Suprapubic skin (tissue), 4 donors: ENCODE data around the gene NF1. TPM values are rescaled to one million over a fixed set of nuclear protein-coding genes. Genes with fewer than 3 reads are reported as not detected.

Experiments
- DNase-seq, 2 donors: peaks; one replicate each; pipeline ENCODE4 v3.0.0-alpha.2; 2019; ENCODE audit warnings: low spot score in 2 of 2
- H3K27ac ChIP-seq: fragments of 200-600 bp; sonication (generic); one replicate; pipeline ENCODE4 v1.5.1; 2019
- H3K27me3 ChIP-seq: fragments of 200-600 bp; sonication (generic); one replicate; pipeline ENCODE4 v1.5.1; 2019
- H3K36me3 ChIP-seq: fragments of 200-600 bp; sonication (generic); one replicate; pipeline ENCODE4 v1.5.1; 2019
- H3K4me1 ChIP-seq: fragments of 200-600 bp; sonication (generic); one replicate; pipeline ENCODE4 v1.5.1; 2019
- H3K4me3 ChIP-seq: fragments of 200-600 bp; sonication (generic); one replicate; pipeline ENCODE4 v1.5.1; 2019; ENCODE audit warnings: mild to moderate bottlenecking
- H3K9me3 ChIP-seq: fragments of 200-600 bp; sonication (generic); one replicate; pipeline ENCODE4 v1.5.1; 2019
- CTCF ChIP-seq, 2 donors: fragments of 200-600 bp in 1 of 2; fragments of 450-650 bp in 1 of 2; sonication (generic) in 1 of 2; IDR thresholded peaks; one replicate each; pipeline ENCODE4 v1.5.1; 2016 to 2019; ENCODE audit warnings: antibody characterized with exemption in 2 of 2, mild to moderate bottlenecking in 1 of 2, moderate library complexity in 1 of 2
- EP300 ChIP-seq: sonication (generic); formaldehyde crosslinking; IDR thresholded peaks from one replicate; pipeline ENCODE4 v1.6.1; 2017; ENCODE audit warnings: antibody characterized with exemption
- POLR2A ChIP-seq, 2 donors: fragments of 450-650 bp; IDR thresholded peaks; one replicate each; pipeline ENCODE4 v1.6.1; 2017; ENCODE audit warnings: antibody characterized with exemption in 2 of 2, mild to moderate bottlenecking in 2 of 2, moderate library complexity in 2 of 2
- POLR2AphosphoS5 ChIP-seq, 3 donors: sonication (generic); formaldehyde crosslinking; IDR thresholded peaks; one replicate each; pipeline ENCODE4 v1.6.1; 2017; ENCODE audit warnings: antibody characterized with exemption in 3 of 3
- WGBS: methylation state at CpG from one replicate; pipeline ENCODE4 v1.1.5; 2018; 5-methylcytosine and 5-hydroxymethylcytosine counted together
- total RNA-seq, 4 donors: library from RNA; depleted of rRNA; stranded (reverse); fragments of >200 nt; gene quantifications; one replicate each; pipeline ENCODE4 v1.1.0, GENCODE V29; 2016

NF1 gene
- total RNA-seq, 4 donors from 2014 or later = 32.3 to 113 (median 45.4) TPM

DNA sequence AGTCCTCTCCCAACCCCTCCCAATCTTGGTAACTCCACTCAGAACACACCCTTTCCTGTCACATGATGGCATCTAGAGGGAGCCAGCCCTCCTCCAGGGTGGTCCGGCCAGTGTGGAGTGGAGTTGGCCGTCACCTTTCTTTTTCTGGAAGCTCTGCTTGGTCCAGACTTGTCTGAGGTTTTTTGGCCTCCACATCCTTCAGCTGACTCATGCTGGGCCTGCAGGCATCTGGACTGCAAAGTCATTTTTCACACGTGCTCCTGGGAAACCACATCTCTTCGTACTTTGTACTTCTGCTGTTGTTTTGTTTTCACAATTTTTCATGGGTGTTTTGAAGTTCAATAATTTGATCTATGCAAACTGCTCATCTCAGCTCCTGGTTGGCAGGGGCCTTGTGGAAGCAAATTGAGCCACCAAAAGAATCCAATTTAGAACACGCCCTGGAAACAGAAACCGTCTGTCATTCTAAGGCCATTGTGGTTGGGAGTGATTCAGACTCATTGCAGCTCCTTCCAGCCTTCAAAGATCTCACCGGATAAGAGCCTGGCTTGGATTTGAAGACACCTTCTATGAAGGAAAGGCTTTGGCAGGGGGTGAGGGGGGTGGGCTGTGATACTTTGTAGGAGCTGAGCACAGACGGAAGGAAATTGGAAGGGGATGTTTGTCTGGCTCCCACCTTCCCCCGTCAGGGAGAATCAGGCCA is 42.4 kb upstream of the NF1 start:
- Histone ChIP-seq H3K27ac (peak overlapping the region; percentile 63), H3K9me3 (no peaks in the 10 kb centered on the region), H3K4me3 (no peak overlapping the region), H3K4me1 (peaks cover 17% of the 10 kb centered on the region), H3K27me3 (no peaks in the 10 kb centered on the region), H3K36me3 (no peaks in the 10 kb centered on the region)
- peak in 1 of 2 donors; percentile 81 for DNase-seq
- TF ChIP-seq EP300 (no peak), POLR2AphosphoS5 (IDR thresholded peaks at IDR 0.05) (peak in 1 of 3 donors; percentile 72)
- 36% methylated on average over 9 of the region's 9 CpGs for WGBS

DNA sequence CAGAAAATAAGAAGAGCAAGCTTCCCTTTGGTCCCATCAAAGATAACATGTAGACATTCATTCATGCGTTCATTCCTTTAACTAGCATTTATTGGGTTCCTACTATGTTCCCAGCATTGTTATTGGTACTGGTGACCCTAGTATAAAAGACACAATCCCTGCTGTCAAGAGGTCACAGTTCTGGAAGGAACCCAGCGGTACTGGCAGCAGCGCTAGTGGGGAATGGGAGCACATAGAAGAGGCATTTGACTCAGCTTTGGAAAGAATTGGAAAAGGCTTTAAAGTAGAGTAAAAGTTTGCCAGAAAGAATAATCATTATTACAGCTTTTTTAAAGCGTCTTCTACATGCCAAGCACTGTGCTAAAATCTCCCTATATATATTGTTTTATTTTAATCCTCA is 41.7 kb upstream of the NF1 start:
- no peak for DNase-seq
- 87% methylated on average over 4 of the region's 4 CpGs for WGBS
- H3K27ac ChIP-seq = no peak overlapping the region

DNA sequence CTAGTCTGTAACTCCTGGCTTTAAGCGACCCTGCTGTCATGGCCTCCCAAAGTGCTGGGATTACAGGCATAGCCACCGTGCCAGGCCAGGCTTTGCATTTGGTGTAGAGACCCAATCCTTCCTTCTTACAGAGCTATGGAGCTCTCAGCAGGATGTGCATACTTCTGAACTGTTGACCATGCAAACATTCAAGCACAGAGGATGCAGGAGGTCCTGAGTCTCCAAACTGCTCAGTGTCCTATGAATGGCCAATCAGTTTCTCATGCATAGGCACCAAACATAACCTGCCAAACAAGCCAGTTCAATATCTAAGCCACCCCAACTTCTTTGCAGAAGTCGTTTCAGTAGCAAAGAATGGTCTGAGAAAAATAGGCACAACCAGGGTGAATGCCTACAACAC is 40.0 kb upstream of the NF1 start:
- no peaks in the 10 kb centered on the region for H3K36me3 ChIP-seq
- 97% methylated on average over 3 of the region's 3 CpGs for WGBS
- no peaks in the 10 kb centered on the region for H3K9me3 ChIP-seq
- H3K27ac ChIP-seq = no peak overlapping the region
- no peak overlapping the region for H3K4me3 ChIP-seq
- TF ChIP-seq CTCF (IDR thresholded peaks at IDR 0.05) = no peak
- TF ChIP-seq POLR2AphosphoS5 (IDR thresholded peaks at IDR 0.05) = no peak
- DNase-seq = no peak
- no peaks in the 10 kb centered on the region for H3K27me3 ChIP-seq
- H3K4me1 ChIP-seq = peaks cover 17% of the 10 kb centered on the region

More for the DNA sequence above, 41.7 kb upstream of the NF1 start:
- Histone ChIP-seq H3K9me3 (no peaks in the 10 kb centered on the region), H3K4me3 (no peak overlapping the region), H3K27me3 (no peaks in the 10 kb centered on the region), H3K36me3 (no peaks in the 10 kb centered on the region), H3K4me1 (peaks cover 17% of the 10 kb centered on the region)
- TF ChIP-seq POLR2A (IDR thresholded peaks at IDR 0.05) (no peak), EP300 (no peak), CTCF (IDR thresholded peaks at IDR 0.05) (no peak), POLR2AphosphoS5 (IDR thresholded peaks at IDR 0.05) (no peak)

DNA sequence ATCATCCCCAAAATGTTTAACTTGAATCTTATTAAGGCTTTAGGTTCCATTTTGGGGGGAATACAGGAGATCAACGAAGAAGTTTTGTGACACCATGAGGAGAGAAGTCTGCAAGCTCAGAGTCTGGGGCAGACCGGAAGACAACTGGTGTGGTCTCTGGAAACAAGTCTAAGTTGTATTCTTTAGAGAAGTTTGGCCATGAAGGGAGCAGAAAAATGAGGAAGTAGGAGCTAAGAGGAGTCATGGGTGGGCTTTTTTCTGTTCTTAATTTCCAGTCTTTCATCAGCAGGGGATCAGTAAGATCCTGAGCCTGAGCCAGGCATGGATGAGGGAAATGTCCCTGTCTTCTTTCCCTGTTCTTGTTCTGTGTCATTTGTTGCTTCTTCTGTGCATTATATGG is 35.8 kb upstream of the NF1 start:
- 79% methylated on average over 2 of the region's 2 CpGs for WGBS
- no peaks in the 10 kb centered on the region for H3K36me3 ChIP-seq
- no peaks in the 10 kb centered on the region for H3K4me1 ChIP-seq
- no peak overlapping the region for H3K27ac ChIP-seq
- no peaks in the 10 kb centered on the region for H3K9me3 ChIP-seq
- no peak for DNase-seq
- TF ChIP-seq CTCF (IDR thresholded peaks at IDR 0.05) (no peak), POLR2AphosphoS5 (IDR thresholded peaks at IDR 0.05) (no peak), EP300 (no peak), POLR2A (IDR thresholded peaks at IDR 0.05) (no peak)
- H3K27me3 ChIP-seq = no peaks in the 10 kb centered on the region
- H3K4me3 ChIP-seq = no peak overlapping the region

GRCh38 chr17:31060791-31061550 is 33.8 kb upstream of the NF1 start:
- TF ChIP-seq POLR2A (IDR thresholded peaks at IDR 0.05) (no peak), EP300 (no peak), POLR2AphosphoS5 (IDR thresholded peaks at IDR 0.05) (no peak), CTCF (IDR thresholded peaks at IDR 0.05) (no peak)
- no peaks in the 10 kb centered on the region for H3K9me3 ChIP-seq
- no peaks in the 10 kb centered on the region for H3K27me3 ChIP-seq
- H3K36me3 ChIP-seq = no peaks in the 10 kb centered on the region
- H3K4me3 ChIP-seq = no peak overlapping the region
- no peaks in the 10 kb centered on the region for H3K4me1 ChIP-seq
- DNase-seq = no peak
- H3K27ac ChIP-seq = no peak overlapping the region
- WGBS = 90% methylated on average over 7 of the region's 7 CpGs
